Duodenal mucosa (tissue), 2 donors: Measurements from ENCODE around the gene MARCHF6.
"Not testable (repeated sequence)": the region's sequence is repeated elsewhere in the genome, so short reads cannot be mapped to it uniquely, and the experiment has no call there.

Experiments
- H3K27ac ChIP-seq: one replicate; pipeline ENCODE4 v1.7.0; 2013; ENCODE audit warnings: low read depth, low read length
- H3K27me3 ChIP-seq, 2 donors: one replicate each; pipeline ENCODE4 v1.7.0; 2013; ENCODE audit warnings: low read length in 2 of 2, control low read depth in 1 of 2; ENCODE audit not compliant: insufficient read depth in 2 of 2, control insufficient read depth in 1 of 2
- H3K36me3 ChIP-seq, 2 donors: one replicate each; pipeline ENCODE4 v1.7.0; 2013; ENCODE audit warnings: low read length in 2 of 2, control low read depth in 1 of 2; ENCODE audit not compliant: insufficient read depth in 2 of 2, control insufficient read depth in 1 of 2
- H3K4me1 ChIP-seq, 2 donors: one replicate each; pipeline ENCODE4 v1.7.0; 2013; ENCODE audit warnings: low read length in 2 of 2, control low read depth in 1 of 2; ENCODE audit not compliant: insufficient read depth in 2 of 2, control insufficient read depth in 1 of 2
- H3K4me3 ChIP-seq, 2 donors: one replicate each; pipeline ENCODE4 v1.7.0; 2013; ENCODE audit warnings: low read length in 2 of 2, low read depth in 1 of 2
- H3K9ac ChIP-seq, 2 donors: one replicate each; pipeline ENCODE4 v1.7.0; 2013; ENCODE audit warnings: low read length in 2 of 2, low read depth in 1 of 2
- H3K9me3 ChIP-seq, 2 donors: one replicate each; pipeline ENCODE4 v1.7.0; 2013; ENCODE audit warnings: low read length in 2 of 2, control low read depth in 1 of 2; ENCODE audit not compliant: control insufficient read depth in 1 of 2

Gene MARCHF6

GRCh38 chr5:10310835-10311570 is 42.5 kb upstream of the MARCHF6 start:
- H3K27ac ChIP-seq, result peak overlapping the region; percentile 36
- H3K27me3 ChIP-seq, result not testable (repeated sequence)

GRCh38 chr5:10311595-10312425 is 41.7 kb upstream of the MARCHF6 start:
- Histone ChIP-seq H3K4me3 (no peak overlapping the region), H3K4me1 (peaks cover 5% of the 10 kb centered on the region in 2 donors), H3K9me3 (no peaks in the 10 kb centered on the region), H3K27me3 (no peaks in the 10 kb centered on the region), H3K27ac (no peak overlapping the region), H3K36me3 (no peaks in the 10 kb centered on the region), H3K9ac (no peak overlapping the region)

More at GRCh38 chr5:10310835-10311570, 42.5 kb upstream of the MARCHF6 start:
- not testable (repeated sequence) for H3K36me3 ChIP-seq, H3K4me3 ChIP-seq, H3K9me3 ChIP-seq, H3K9ac ChIP-seq
- peaks cover 8 to 12% of the 10 kb centered on the region in 2 donors for H3K4me1 ChIP-seq

GRCh38 chr5:10315201-10315600 is 38.3 kb upstream of the MARCHF6 start:
- Histone ChIP-seq H3K36me3 (no peaks in the 10 kb centered on the region), H3K27ac (no peak overlapping the region), H3K9me3 (no peaks in the 10 kb centered on the region), H3K4me1 (peaks cover 0 to 4% of the 10 kb centered on the region in 2 donors), H3K27me3 (no peaks in the 10 kb centered on the region), H3K4me3 (no peak overlapping the region), H3K9ac (no peak overlapping the region)

- H3K27ac ChIP-seq, result no peak overlapping the region
- H3K4me1 ChIP-seq, result no peaks in the 10 kb centered on the region
- no peaks in the 10 kb centered on the region for H3K36me3 ChIP-seq
- H3K4me3 ChIP-seq, result no peak overlapping the region
- H3K27me3 ChIP-seq, result no peaks in the 10 kb centered on the region
- H3K9ac ChIP-seq, result no peak overlapping the region
- H3K9me3 ChIP-seq, result no peaks in the 10 kb centered on the region
Observed at GRCh38 chr5:10315824-10316509, 37.5 kb upstream of the MARCHF6 start.

- Histone ChIP-seq H3K9ac (no peak overlapping the region), H3K27ac (no peak overlapping the region), H3K27me3 (no peaks in the 10 kb centered on the region), H3K36me3 (no peaks in the 10 kb centered on the region), H3K4me1 (no peaks in the 10 kb centered on the region), H3K9me3 (no peaks in the 10 kb centered on the region), H3K4me3 (no peak overlapping the region)
Observed at GRCh38 chr5:10317825-10318682, 35.4 kb upstream of the MARCHF6 start.

GRCh38 chr5:10319202-10319851 is 34.2 kb upstream of the MARCHF6 start:
- Histone ChIP-seq H3K9ac (no peak overlapping the region), H3K36me3 (no peaks in the 10 kb centered on the region), H3K27me3 (no peaks in the 10 kb centered on the region)

GRCh38 chr5:10320793-10321192 is 32.7 kb upstream of the MARCHF6 start:
- Histone ChIP-seq H3K4me3 (no peak overlapping the region), H3K27ac (no peak overlapping the region), H3K27me3 (no peaks in the 10 kb centered on the region), H3K9me3 (no peaks in the 10 kb centered on the region), H3K4me1 (no peaks in the 10 kb centered on the region), H3K36me3 (no peaks in the 10 kb centered on the region), H3K9ac (no peak overlapping the region)

More at GRCh38 chr5:10319202-10319851, 34.2 kb upstream of the MARCHF6 start:
- Histone ChIP-seq H3K4me3 (no peak overlapping the region), H3K4me1 (no peaks in the 10 kb centered on the region), H3K9me3 (no peaks in the 10 kb centered on the region), H3K27ac (no peak overlapping the region)

GRCh38 chr5:10321882-10322281 is 31.6 kb upstream of the MARCHF6 start:
- H3K4me1 ChIP-seq, result no peaks in the 10 kb centered on the region
- H3K36me3 ChIP-seq, result no peaks in the 10 kb centered on the region
- H3K27me3 ChIP-seq, result no peaks in the 10 kb centered on the region
- no peak overlapping the region for H3K27ac ChIP-seq
- no peak overlapping the region for H3K9ac ChIP-seq
- H3K4me3 ChIP-seq, result no peak overlapping the region
- H3K9me3 ChIP-seq, result no peaks in the 10 kb centered on the region
